H1 (cell line): ENCODE data around the gene PEPD. TPM values are rescaled to one million over a fixed set of nuclear protein-coding genes. Genes with fewer than 3 reads are reported as not detected.

Experiments
- KDM4A ChIP-seq: IDR thresholded peaks from one replicate; pipeline ENCODE4 v1.7.1; 2012; ENCODE audit warnings: low read depth, mild to moderate bottlenecking, moderate library complexity, low read length, inconsistent platforms; ENCODE audit not compliant: severe bottlenecking
- polyA plus RNA-seq, 7 experiments: library from polyadenylated mRNA; depleted of rRNA in 3 of 7; stranded (reverse) in 5 of 7; unstranded in 2 of 7; fragments of >200 nt in 5 of 7; fragments of 200-250 nt in 2 of 7; gene quantifications; 1 replicate in 5 of 7; 2 replicates in 1 of 7; 4 replicates in 1 of 7; pipeline versions ENCODE4 v1.2.1 to v1.2.3, GENCODE V29; 2011 to 2013; ENCODE audit warnings: missing spikeins in 2 of 7, mixed read lengths in 2 of 7
- total RNA-seq: library from RNA; stranded (reverse); fragmentation: NEBNext Ultra II Directional; extraction: Animal tissue kit (Norgen Biotek cat#: 25700); gene quantifications from 2 replicates; pipeline ENCODE4 v1.2.1, GENCODE V29; 2021

The PEPD gene
- total and polyA plus RNA-seq, 2 of the 8 experiments (the other 6 are each of a cell fraction or from before 2014, with no cell fraction given) = 84.1 to 178 TPM

GRCh38 chr19:33413426-33413725, 108.2 kb downstream of the PEPD start (continued):
- no peak for TF ChIP-seq KDM4A
